Activated CD8-positive, alpha-beta memory T cell treated with anti-CD3 and anti-CD28 coated beads, Interleukin-2, amount 10 ng/mL, durations not matched to agents 7 days and 5 days (primary cell): ENCODE measurements around the gene TBX10. TPM values are rescaled to one million over a fixed set of nuclear protein-coding genes. Genes with fewer than 3 reads are reported as not detected.
A peak's percentile ranks its signal among the peaks of the same experiment; 100 is the strongest.
"Not testable (repeated sequence)": the region's sequence is repeated elsewhere in the genome, so short reads cannot be mapped to it uniquely, and the experiment has no call there.

Experiments used
- ATAC-seq: fragments of 150-1000 bp; cut with Tn5 transposase; one replicate; pipeline ENCODE4 v1.10.0; 2021; ENCODE audit warnings: moderate library complexity
- CTCF ChIA-PET: fragments of 350-600 bp; sonication (Branson Sonifier 250); formaldehyde crosslinking; loops from one replicate; lab custom pipeline; 2021; ENCODE audit warnings: antibody characterized with exemption; lab: Charles Lee
- DNase-seq: peaks from one replicate; pipeline ENCODE4 v3.0.0-alpha.2; 2020
- H3K27ac Mint-ChIP-seq: one replicate; pipeline ENCODE4 v1.8.0; 2021; ENCODE audit warnings: mild to moderate bottlenecking, mixed read lengths
- H3K27me3 Mint-ChIP-seq: one replicate; pipeline ENCODE4 v1.8.0; 2021; ENCODE audit warnings: mixed read lengths
- H3K36me3 Mint-ChIP-seq: one replicate; pipeline ENCODE4 v1.8.0; 2021; ENCODE audit warnings: mild to moderate bottlenecking, mixed read lengths
- H3K4me1 Mint-ChIP-seq: one replicate; pipeline ENCODE4 v1.8.0; 2021; ENCODE audit warnings: mixed read lengths
- H3K4me3 Mint-ChIP-seq: one replicate; pipeline ENCODE4 v1.8.0; 2021; ENCODE audit warnings: mild to moderate bottlenecking, moderate library complexity, mixed read lengths
- H3K9me3 Mint-ChIP-seq: one replicate; pipeline ENCODE4 v1.8.0; 2022; ENCODE audit warnings: low read depth, mixed read lengths
- total RNA-seq, 2 experiments: library from RNA; stranded (reverse); gene quantifications; one replicate each; pipeline ENCODE4 v1.2.3, GENCODE V29; 2021

Gene TBX10
- total RNA-seq, 2 experiments from 2014 or later, result not detected

- CTCF ChIA-PET, result interaction anchor here (0.6 to 2.3 kb wide), 2 partner anchors 10 to 122 kb away, joined by 3 to 8 read pairs; no protein-coding TSS in a partner anchor
- DNase-seq, H3K27ac Mint-ChIP-seq, H3K9me3 Mint-ChIP-seq, H3K36me3 Mint-ChIP-seq, H3K4me3 Mint-ChIP-seq, ATAC-seq: not testable (repeated sequence)
- Mint-ChIP-seq H3K27me3 (peaks cover 22% of the 10 kb centered on the region), H3K4me1 (peaks cover 40% of the 10 kb centered on the region)
These were observed 35.4 kb downstream of the TBX10 start for GRCh38 chr11:67604119-67604518.

GRCh38 chr11:67601098-67601497 is 38.5 kb downstream of the TBX10 start:
- CTCF ChIA-PET, result interaction anchor here (0.9 to 3.3 kb wide), 4 partner anchors 9 to 200 kb away, joined by 3 to 16 read pairs (median 3); partner anchors contain the start of gene PPP1CA
- Mint-ChIP-seq H3K4me1 (peaks cover 24% of the 10 kb centered on the region), H3K9me3 (peaks cover 3% of the 10 kb centered on the region), H3K36me3 (no peaks in the 10 kb centered on the region), H3K27ac (no peak overlapping the region), H3K4me3 (no peak overlapping the region), H3K27me3 (peaks cover 25% of the 10 kb centered on the region)
- ATAC-seq, result no peak
- DNase-seq, result no peak

- no peaks in the 10 kb centered on the region for H3K36me3 Mint-ChIP-seq
- ATAC-seq (peak; percentile 61), DNase-seq (peak; percentile 63)
- H3K4me1 Mint-ChIP-seq, result peaks cover 21% of the 10 kb centered on the region
- H3K4me3 Mint-ChIP-seq, result no peak overlapping the region
- H3K9me3 Mint-ChIP-seq, result peaks cover 3% of the 10 kb centered on the region
- peaks cover 25% of the 10 kb centered on the region for H3K27me3 Mint-ChIP-seq
- H3K27ac Mint-ChIP-seq, result peak overlapping the region; percentile 65
- CTCF ChIA-PET, result interaction anchor here (0.9 to 3.3 kb wide), 3 partner anchors 8 to 199 kb away, joined by 3 to 16 read pairs (median 3); partner anchors contain the start of gene PPP1CA
These were observed 39.1 kb downstream of the TBX10 start for GRCh38 chr11:67600324-67601029.

GRCh38 chr11:67599149-67599548 is 40.4 kb downstream of the TBX10 start:
- DNase-seq (no peak), ATAC-seq (no peak)
- Mint-ChIP-seq H3K4me3 (no peak overlapping the region), H3K27ac (no peak overlapping the region), H3K9me3 (peaks cover 3% of the 10 kb centered on the region), H3K36me3 (no peaks in the 10 kb centered on the region), H3K27me3 (peaks cover 25% of the 10 kb centered on the region), H3K4me1 (peaks cover 21% of the 10 kb centered on the region)
- CTCF ChIA-PET, result interaction anchor here (1.0 to 3.3 kb wide), 2 partner anchors 15 to 21 kb away, joined by 3 to 16 read pairs; no protein-coding TSS in a partner anchor

GRCh38 chr11:67597963-67598362 is 41.6 kb downstream of the TBX10 start:
- H3K27ac Mint-ChIP-seq, H3K4me3 Mint-ChIP-seq, H3K36me3 Mint-ChIP-seq, ATAC-seq, DNase-seq, H3K9me3 Mint-ChIP-seq: not testable (repeated sequence)
- CTCF ChIA-PET, result interaction anchor here (1.3 kb wide), 1 partner anchor 15 kb away, joined by 3 read pairs; no protein-coding TSS in a partner anchor
- peaks cover 25% of the 10 kb centered on the region for H3K27me3 Mint-ChIP-seq
- peaks cover 21% of the 10 kb centered on the region for H3K4me1 Mint-ChIP-seq

- CTCF ChIA-PET, result interaction anchor here (1.3 to 1.5 kb wide), 2 partner anchors 14 to 15 kb away, joined by 3 to 9 read pairs; partner anchors contain the start of gene GSTP1
- H3K27ac Mint-ChIP-seq, H3K4me3 Mint-ChIP-seq, H3K36me3 Mint-ChIP-seq, H3K9me3 Mint-ChIP-seq, ATAC-seq, DNase-seq: not testable (repeated sequence)
- peaks cover 21% of the 10 kb centered on the region for H3K27me3 Mint-ChIP-seq
- H3K4me1 Mint-ChIP-seq, result peaks cover 21% of the 10 kb centered on the region
These were observed 42.1 kb downstream of the TBX10 start for GRCh38 chr11:67597458-67597857.

GRCh38 chr11:67596753-67597300 is 42.7 kb downstream of the TBX10 start:
- CTCF ChIA-PET, result interaction anchor here (1.5 to 4.8 kb wide), 2 partner anchors 13 to 18 kb away, joined by 9 to 26 read pairs; partner anchors contain the start of gene GSTP1
- DNase-seq (no peak), ATAC-seq (no peak)
- Mint-ChIP-seq H3K9me3 (no peaks in the 10 kb centered on the region), H3K36me3 (no peaks in the 10 kb centered on the region), H3K4me3 (no peak overlapping the region), H3K4me1 (peaks cover 21% of the 10 kb centered on the region), H3K27ac (no peak overlapping the region), H3K27me3 (peaks cover 21% of the 10 kb centered on the region)

- ATAC-seq (no peak), DNase-seq (no peak)
- Mint-ChIP-seq H3K27me3 (peaks cover 6% of the 10 kb centered on the region), H3K27ac (no peak overlapping the region), H3K9me3 (no peaks in the 10 kb centered on the region), H3K4me1 (peaks cover under 1% of the 10 kb centered on the region), H3K4me3 (no peak overlapping the region), H3K36me3 (no peaks in the 10 kb centered on the region)
- CTCF ChIA-PET, result interaction anchor here (1.3 to 4.8 kb wide), 3 partner anchors 11 to 65 kb away, joined by 4 to 26 read pairs (median 4); partner anchors contain the start of gene GSTP1
These were observed 45.1 kb downstream of the TBX10 start for GRCh38 chr11:67594480-67594879.

GRCh38 chr11:67593565-67593905 is 46.0 kb downstream of the TBX10 start:
- Mint-ChIP-seq H3K27ac (no peak overlapping the region), H3K36me3 (no peaks in the 10 kb centered on the region), H3K9me3 (no peaks in the 10 kb centered on the region), H3K4me1 (no peaks in the 10 kb centered on the region), H3K4me3 (no peak overlapping the region), H3K27me3 (peaks cover 4% of the 10 kb centered on the region)
- no peak for DNase-seq
- ATAC-seq, result no peak
- CTCF ChIA-PET, result interaction anchor here (4.8 kb wide), 1 partner anchor 22 kb away, joined by 26 read pairs; no protein-coding TSS in a partner anchor

GRCh38 chr11:67592880-67593564 is 46.5 kb downstream of the TBX10 start:
- ATAC-seq (no peak), DNase-seq (no peak)
- CTCF ChIA-PET, result interaction anchor here (0.6 to 4.8 kb wide), 3 partner anchors 9 to 1451 kb away, joined by 3 to 26 read pairs (median 3); no protein-coding TSS in a partner anchor
- Mint-ChIP-seq H3K27me3 (peaks cover 4% of the 10 kb centered on the region), H3K4me1 (no peaks in the 10 kb centered on the region), H3K36me3 (peaks cover 2% of the 10 kb centered on the region), H3K4me3 (no peak overlapping the region), H3K9me3 (no peaks in the 10 kb centered on the region), H3K27ac (no peak overlapping the region)

- ATAC-seq, H3K27me3 Mint-ChIP-seq, H3K9me3 Mint-ChIP-seq, H3K27ac Mint-ChIP-seq, CTCF ChIA-PET, H3K4me3 Mint-ChIP-seq, DNase-seq: not testable (repeated sequence)
- peaks cover 25% of the 10 kb centered on the region for H3K4me1 Mint-ChIP-seq
- peaks cover 31% of the 10 kb centered on the region for H3K36me3 Mint-ChIP-seq
These were observed 50.6 kb downstream of the TBX10 start for GRCh38 chr11:67588899-67589415.

- Mint-ChIP-seq H3K4me1 (peaks cover 27% of the 10 kb centered on the region), H3K27me3 (peaks cover 1% of the 10 kb centered on the region), H3K9me3 (no peaks in the 10 kb centered on the region), H3K36me3 (peaks cover 31% of the 10 kb centered on the region), H3K27ac (no peak overlapping the region), H3K4me3 (no peak overlapping the region)
- DNase-seq, result no peak
- ATAC-seq, result no peak
- CTCF ChIA-PET, result no interaction called here
These were observed 51.4 kb downstream of the TBX10 start for GRCh38 chr11:67588136-67588503.
